ENCODE measurements around the gene RPS6KA1.

RPS6KA1 gene

GRCh38 chr1:26546819-26547218 is 17.3 kb downstream of the RPS6KA1 start:
- DNase-seq: no peak
- intact Hi-C loops (cut with DNase I): no loop called here

- no peak for DNase-seq
- intact Hi-C loops (cut with DNase I): no loop called here
Observed at GRCh38 chr1:26548841-26549240, 19.3 kb downstream of the RPS6KA1 start.

- DNase-seq: no peak
- intact Hi-C loops (cut with DNase I): no loop called here
Observed at GRCh38 chr1:26550946-26551345, 21.4 kb downstream of the RPS6KA1 start.

DNA sequence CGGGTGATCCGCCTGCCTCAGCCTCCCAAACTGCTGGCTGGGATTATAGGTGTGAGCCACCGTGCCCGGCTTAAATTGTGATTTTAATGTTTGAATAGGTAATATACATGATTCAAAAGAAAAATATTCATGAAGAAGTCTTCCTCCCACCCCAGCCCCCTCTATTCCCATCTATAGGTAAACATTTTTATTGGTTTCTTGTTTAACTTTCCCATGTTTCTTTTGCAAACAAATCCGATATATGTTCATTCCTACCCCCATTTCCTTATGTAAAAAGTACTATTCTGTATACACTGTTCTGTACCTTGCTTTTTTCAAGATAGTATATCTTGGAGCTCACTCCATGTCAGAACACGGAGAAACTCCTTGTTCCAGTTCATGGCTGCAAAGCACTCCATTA is 23.2 kb downstream of the RPS6KA1 start:
- intact Hi-C loops (cut with DNase I): no loop called here
- DNase-seq: no peak

DNA sequence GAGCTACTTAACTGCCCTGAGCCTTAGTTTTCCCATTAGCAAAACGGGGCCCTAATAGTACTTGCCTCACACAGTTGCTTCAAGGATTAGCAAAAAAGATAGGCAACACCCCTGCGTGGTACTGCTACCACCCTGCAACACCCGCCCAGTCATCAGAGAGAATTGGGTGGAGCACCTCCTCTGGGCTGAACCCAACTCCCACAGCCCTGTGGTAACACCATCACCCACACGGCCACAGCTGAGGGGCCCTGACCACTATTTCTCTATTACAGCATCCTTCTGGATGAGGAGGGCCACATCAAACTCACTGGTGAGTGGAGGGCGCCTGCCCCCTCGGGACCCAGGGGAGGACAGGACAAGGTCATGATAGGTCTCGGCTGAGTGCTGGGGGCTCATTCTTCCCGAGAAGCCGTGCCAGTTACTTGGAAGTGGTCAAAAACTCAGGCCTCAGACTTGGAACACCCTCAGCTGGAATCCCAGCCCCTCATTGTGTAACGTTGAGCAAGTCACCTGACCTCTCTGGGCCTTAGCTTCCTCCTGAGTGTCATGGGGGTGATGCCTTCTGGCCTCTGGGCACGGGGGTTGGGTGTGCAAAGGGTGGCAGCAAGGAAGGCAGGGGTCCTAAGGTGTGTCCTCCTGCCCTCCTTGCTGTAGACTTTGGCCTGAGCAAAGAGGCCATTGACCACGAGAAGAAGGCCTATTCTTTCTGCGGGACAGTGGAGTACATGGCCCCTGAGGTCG is 24.6 kb downstream of the RPS6KA1 start:
- no peak for DNase-seq
- intact Hi-C loops (cut with DNase I): no loop called here

DNA sequence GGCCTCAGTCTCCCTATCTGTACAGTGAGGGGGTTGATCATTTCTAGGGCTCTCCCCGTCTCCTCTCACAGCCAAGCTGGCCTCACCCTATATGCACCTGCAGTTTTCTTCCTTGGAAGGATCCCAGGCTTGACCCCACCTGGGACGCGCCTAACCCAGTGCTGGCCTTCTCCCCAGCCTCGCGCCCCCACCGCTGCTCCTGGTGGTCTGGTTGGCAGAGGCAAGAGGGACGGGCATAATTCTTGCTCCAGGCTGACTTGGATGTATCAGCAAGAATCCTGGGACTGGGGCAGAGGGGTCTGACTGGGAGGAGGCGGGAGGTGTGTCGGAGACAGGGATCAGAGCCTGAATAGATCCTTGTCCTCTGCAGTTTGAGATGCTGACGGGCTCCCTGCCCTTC is 25.2 kb downstream of the RPS6KA1 start:
- intact Hi-C loops (cut with DNase I): no loop called here
- peak in 2 of 42 donors; percentile 20 to 42 for DNase-seq

- peak; percentile 82 to 98 (median 94) for DNase-seq
- intact Hi-C loops (cut with DNase I): no loop called here
Observed at GRCh38 chr1:26555550-26555981, 26.0 kb downstream of the RPS6KA1 start.

- intact Hi-C loops (cut with DNase I): no loop called here
- DNase-seq: no peak
Observed at GRCh38 chr1:26556111-26556510, 26.6 kb downstream of the RPS6KA1 start.

DNA sequence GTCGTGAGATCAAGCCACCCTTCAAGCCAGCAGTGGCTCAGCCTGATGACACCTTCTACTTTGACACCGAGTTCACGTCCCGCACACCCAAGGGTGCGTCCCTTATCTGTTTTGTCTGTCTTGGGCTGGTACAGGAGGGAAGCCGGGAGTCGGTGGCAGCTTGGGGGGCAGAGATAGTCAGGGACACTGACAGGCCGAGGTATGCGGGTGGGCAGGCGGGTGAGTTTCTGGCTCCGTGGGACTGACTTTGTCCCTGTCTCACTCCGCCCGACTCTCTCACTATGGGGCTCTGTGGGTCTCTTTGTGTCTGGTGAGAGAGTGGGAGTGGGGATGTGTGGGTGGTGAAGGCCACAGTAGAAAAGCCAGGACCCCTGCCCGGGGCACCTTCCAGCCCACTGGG is 27.4 kb downstream of the RPS6KA1 start:
- intact Hi-C loops (cut with DNase I): no loop called here

DNA sequence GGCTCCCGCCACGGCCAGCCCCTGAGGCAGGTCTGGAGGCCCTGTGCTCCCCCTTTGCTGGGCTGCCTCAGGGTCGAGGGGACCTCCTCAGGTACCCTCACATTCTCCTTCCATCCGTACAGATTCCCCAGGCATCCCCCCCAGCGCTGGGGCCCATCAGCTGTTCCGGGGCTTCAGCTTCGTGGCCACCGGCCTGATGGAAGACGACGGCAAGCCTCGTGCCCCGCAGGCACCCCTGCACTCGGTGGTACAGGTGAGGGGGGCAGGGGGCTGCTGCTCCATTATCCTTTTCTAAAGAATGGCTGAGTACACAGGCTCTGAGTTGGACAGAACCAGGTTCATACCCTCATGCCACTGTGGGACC is 29.1 kb downstream of the RPS6KA1 start:
- DNase-seq: no peak
- intact Hi-C loops (cut with DNase I): no loop called here

More for the DNA sequence above, 27.4 kb downstream of the RPS6KA1 start:
- DNase-seq: no peak

DNA sequence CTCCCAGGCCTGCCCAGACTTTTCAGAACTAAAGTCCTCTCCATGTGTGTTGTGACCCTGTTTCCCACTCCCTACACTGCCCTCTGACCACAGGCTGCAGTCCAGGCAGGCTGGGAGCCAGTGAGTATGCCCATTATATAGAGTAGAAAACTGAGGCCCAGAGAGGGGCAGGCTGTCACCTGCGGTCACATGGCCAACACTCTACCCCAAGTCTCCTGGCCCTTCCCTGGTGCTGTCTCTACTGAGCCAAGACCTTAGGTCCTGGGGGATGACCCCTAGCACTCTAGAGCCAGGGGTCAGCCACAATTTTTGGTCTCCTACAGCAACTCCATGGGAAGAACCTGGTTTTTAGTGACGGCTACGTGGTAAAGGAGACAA is 30.8 kb downstream of the RPS6KA1 start:
- no peak for DNase-seq
- intact Hi-C loops (cut with DNase I): no loop called here

DNA sequence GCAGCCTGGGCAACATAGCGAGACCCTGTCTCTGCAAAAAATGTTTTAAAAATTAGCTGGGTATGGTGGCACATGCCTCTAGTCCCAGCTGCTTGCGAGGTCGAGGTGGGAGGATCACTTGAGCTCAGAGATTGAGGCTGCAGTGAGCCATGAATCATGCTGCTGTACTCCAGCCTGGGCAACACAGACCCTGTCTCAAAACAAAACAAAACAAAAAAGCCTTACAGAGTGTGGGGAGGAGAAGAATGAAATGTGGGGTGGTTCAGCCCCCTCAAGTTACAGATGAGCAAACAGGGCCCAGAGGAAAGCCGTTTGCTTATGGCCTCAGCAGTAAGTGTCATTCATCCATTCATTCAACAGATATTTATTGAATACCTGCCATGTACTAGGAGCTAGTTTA is 40.7 kb downstream of the RPS6KA1 start:
- DNase-seq: no peak
- intact Hi-C loops (cut with DNase I): no loop called here

DNA sequence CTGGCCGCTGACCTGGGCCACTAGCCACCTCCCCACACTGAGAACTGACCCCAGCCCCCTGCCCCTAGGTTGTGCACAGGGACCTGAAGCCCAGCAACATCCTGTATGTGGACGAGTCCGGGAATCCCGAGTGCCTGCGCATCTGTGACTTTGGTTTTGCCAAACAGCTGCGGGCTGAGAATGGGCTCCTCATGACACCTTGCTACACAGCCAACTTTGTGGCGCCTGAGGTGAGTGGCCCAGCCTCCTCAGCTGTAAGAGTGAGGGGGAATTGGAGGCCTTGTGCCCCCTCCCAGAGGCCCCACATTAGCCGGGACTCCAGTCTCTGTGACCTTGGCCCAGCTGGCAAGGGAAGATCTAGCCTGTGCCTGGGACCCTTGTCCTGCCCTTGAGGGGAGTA is 41.8 kb downstream of the RPS6KA1 start:
- DNase-seq: no peak
- intact Hi-C loops (cut with DNase I): no loop called here

GRCh38 chr1:26574018-26574417 is 44.5 kb downstream of the RPS6KA1 start:
- intact Hi-C loops (cut with DNase I): no loop called here

GRCh38 chr1:26574719-26575251 is 45.2 kb downstream of the RPS6KA1 start:
- intact Hi-C loops (cut with DNase I): no loop called here
- peak in 34 of 42 donors; percentile 10 to 81 (median 51) for DNase-seq

More at GRCh38 chr1:26574018-26574417, 44.5 kb downstream of the RPS6KA1 start:
- peak in 2 of 42 donors; percentile 21 to 30 for DNase-seq

GRCh38 chr1:26575348-26575747 is 45.8 kb downstream of the RPS6KA1 start:
- no peak for DNase-seq
- intact Hi-C loops (cut with DNase I): no loop called here

- intact Hi-C loops (cut with DNase I): no loop called here
- no peak for DNase-seq
Observed at GRCh38 chr1:26578167-26578566, 48.6 kb downstream of the RPS6KA1 start.

- no peak for DNase-seq
- intact Hi-C loops (cut with DNase I): no loop called here
Observed at GRCh38 chr1:26579681-26580111, 50.1 kb downstream of the RPS6KA1 start.

DNA sequence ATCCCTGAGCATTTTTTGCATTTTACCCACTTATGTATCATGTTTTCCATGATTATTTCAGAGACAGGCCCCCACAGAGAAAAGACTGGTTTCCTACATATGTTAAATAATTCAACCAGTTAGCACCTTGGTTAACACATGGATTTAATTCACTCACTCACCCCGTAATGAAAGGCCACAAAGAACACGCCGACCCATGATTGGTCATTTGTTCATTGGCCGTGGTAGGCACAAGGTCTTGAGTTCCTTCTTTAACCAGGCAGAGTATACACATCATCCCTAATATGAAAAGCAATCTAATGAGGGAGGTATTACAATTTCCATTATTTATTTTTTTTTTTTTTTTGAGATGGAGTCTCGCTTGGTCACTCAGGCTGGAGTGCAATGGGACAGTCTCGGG is 50.6 kb downstream of the RPS6KA1 start:
- no peak for DNase-seq
- intact Hi-C loops (cut with DNase I): no loop called here

DNA sequence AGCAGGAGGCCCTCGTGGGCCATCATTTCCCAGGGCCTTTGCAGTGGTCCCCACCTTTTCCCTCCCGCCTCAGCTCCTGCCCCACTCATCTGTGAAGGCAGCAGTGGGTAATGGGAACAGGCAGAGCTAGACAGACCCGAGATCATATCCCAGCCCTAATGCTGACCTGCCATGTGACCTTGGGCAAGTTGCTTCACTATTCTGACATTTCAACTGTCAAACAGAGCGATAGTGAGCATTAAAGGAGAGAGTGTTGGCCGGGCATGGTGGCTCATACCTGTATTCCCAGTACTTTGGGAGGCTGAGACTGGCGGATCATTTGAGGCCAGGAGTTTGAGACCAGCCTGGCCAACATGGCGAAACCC is 51.7 kb downstream of the RPS6KA1 start:
- DNase-seq: peak in 1 of 42 donors; percentile 3

More for the DNA sequence above, 51.7 kb downstream of the RPS6KA1 start:
- intact Hi-C loops (cut with DNase I): no loop called here
